Neural cell (in vitro differentiated cells): ENCODE results near the gene PTPRD. TPM values are rescaled to one million over a fixed set of nuclear protein-coding genes. Genes with fewer than 3 reads are reported as not detected.
"Not testable (repeated sequence)": the region's sequence is repeated elsewhere in the genome, so short reads cannot be mapped to it uniquely, and the experiment has no call there.

Experiments
- H2AFZ ChIP-seq: fragments of 200-600, 300-800 bp; sonication (generic), shearing (Covaris generic); 2 replicates; pipeline ENCODE4 v1.6.0; 2014; ENCODE audit warnings: low read depth, mild to moderate bottlenecking, antibody characterized with exemption, low read length, moderate library complexity
- H3F3A ChIP-seq: fragments of 200-600 bp; shearing (Covaris generic); 2 replicates; pipeline ENCODE4 v1.6.1; 2016; ENCODE audit warnings: mild to moderate bottlenecking, moderate library complexity, mixed read lengths, antibody characterized with exemption, low read length; ENCODE audit not compliant: insufficient read depth, poor library complexity, severe bottlenecking
- H3K27ac ChIP-seq: fragments of 200-600, 300-800 bp; sonication (generic), shearing (Covaris generic); 2 replicates; pipeline ENCODE4 v1.5.1; 2014; ENCODE audit warnings: mild to moderate bottlenecking, low read length, moderate library complexity
- H3K27me3 ChIP-seq: fragments of 300-800, 200-600 bp; sonication (generic), shearing (Covaris generic); 2 replicates; pipeline ENCODE4 v1.6.0; 2014; ENCODE audit warnings: mild to moderate bottlenecking, low read depth, low read length, moderate library complexity; ENCODE audit not compliant: insufficient read depth
- H3K36me3 ChIP-seq: fragments of 300-800, 200-600 bp; sonication (generic), shearing (Covaris generic); 2 replicates; pipeline ENCODE4 v1.5.1; 2014; ENCODE audit warnings: mild to moderate bottlenecking, antibody characterized with exemption, low read length, moderate library complexity; ENCODE audit not compliant: insufficient read depth
- H3K4me2 ChIP-seq: fragments of 300-800, 200-600 bp; sonication (generic), shearing (Covaris generic); 2 replicates; pipeline ENCODE4 v1.6.0; 2014; ENCODE audit warnings: mild to moderate bottlenecking, low read length
- H3K4me3 ChIP-seq: fragments of 300-800, 200-600 bp; sonication (generic), shearing (Covaris generic); 2 replicates; pipeline ENCODE4 v1.5.1; 2014; ENCODE audit warnings: mild to moderate bottlenecking, low read length, moderate library complexity
- H3K79me2 ChIP-seq: fragments of 200-600 bp; shearing (Covaris generic); replicated peaks from 2 replicates; pipeline ENCODE4 v1.6.0; 2014; ENCODE audit warnings: mild to moderate bottlenecking, low read length, moderate library complexity; ENCODE audit not compliant: insufficient read depth
- H3K9ac ChIP-seq: fragments of 300-800, 200-600 bp; sonication (generic), shearing (Covaris generic); 2 replicates; pipeline ENCODE4 v1.6.1; 2016; ENCODE audit warnings: mild to moderate bottlenecking, low read length, mixed read lengths
- H3K9me2 ChIP-seq: fragments of 200-600 bp; shearing (Covaris generic); 2 replicates; pipeline ENCODE4 v1.6.1; 2016; ENCODE audit warnings: mild to moderate bottlenecking, low read length, mixed read lengths; ENCODE audit not compliant: insufficient read depth
- H3K9me3 ChIP-seq: fragments of 200-600, 300-800 bp; sonication (generic), shearing (Covaris generic); 2 replicates; pipeline ENCODE4 v1.6.1; 2016; ENCODE audit warnings: mild to moderate bottlenecking, mixed run types, low read length, moderate library complexity, mixed read lengths
- H4K20me1 ChIP-seq: fragments of 200-600 bp; shearing (Covaris generic); 2 replicates; pipeline ENCODE4 v1.6.1; 2016; ENCODE audit warnings: mild to moderate bottlenecking, mixed run types; ENCODE audit not compliant: insufficient read depth
- CTCF ChIP-seq: fragments of 450-650 bp; IDR thresholded peaks from 2 replicates; pipeline ENCODE4 v1.5.1; 2014; ENCODE audit warnings: antibody characterized with exemption, mild to moderate bottlenecking, moderate library complexity; ENCODE audit not compliant: poor library complexity, severe bottlenecking
- EP300 ChIP-seq: fragments of 450-650 bp; conservative IDR thresholded peaks from 2 replicates; pipeline ENCODE4 v1.6.1; 2014; ENCODE audit warnings: antibody characterized with exemption, mild to moderate bottlenecking, moderate library complexity; ENCODE audit not compliant: poor library complexity, severe bottlenecking
- EZH2 ChIP-seq: fragments of 200-600, 300-800 bp; shearing (Covaris generic), sonication (generic); IDR thresholded peaks from 2 replicates; pipeline ENCODE4 v1.6.1; 2014; ENCODE audit warnings: antibody characterized with exemption, low read length, borderline replicate concordance, mild to moderate bottlenecking; ENCODE audit not compliant: insufficient read depth, poor library complexity, severe bottlenecking
- MXI1 ChIP-seq: fragments of 450-650 bp; conservative IDR thresholded peaks from 2 replicates; pipeline ENCODE4 v1.6.1; 2014; ENCODE audit warnings: antibody characterized with exemption, mild to moderate bottlenecking; ENCODE audit not compliant: poor library complexity, severe bottlenecking
- POLR2AphosphoS5 ChIP-seq: IDR thresholded peaks from 2 replicates; pipeline ENCODE4 v1.6.1; 2012
- RAD21 ChIP-seq: fragments of 450-650 bp; conservative IDR thresholded peaks from 2 replicates; pipeline ENCODE4 v1.6.1; 2014; ENCODE audit warnings: antibody characterized with exemption, mild to moderate bottlenecking, moderate library complexity
- SMC3 ChIP-seq: fragments of 450-650 bp; conservative IDR thresholded peaks from 2 replicates; pipeline ENCODE4 v1.6.1; 2014; ENCODE audit warnings: antibody characterized with exemption, mild to moderate bottlenecking, moderate library complexity; ENCODE audit not compliant: poor library complexity
- TAF1 ChIP-seq: IDR thresholded peaks from 2 replicates; pipeline ENCODE4 v1.6.1; 2012; ENCODE audit warnings: low read depth
- polyA plus RNA-seq: library from polyadenylated mRNA; depleted of rRNA; stranded (reverse); fragments of >200 nt; gene quantifications from 2 replicates; pipeline ENCODE4 v1.2.3, GENCODE V29; 2014
- TF ChIP-seq, protein P1 (sequence below): IDR thresholded peaks from 2 replicates; pipeline ENCODE4 v1.6.1; 2012; ENCODE audit warnings: borderline replicate concordance

PTPRD gene
- polyA plus RNA-seq, 1 donor from 2014 or later: 143 TPM

DNA sequence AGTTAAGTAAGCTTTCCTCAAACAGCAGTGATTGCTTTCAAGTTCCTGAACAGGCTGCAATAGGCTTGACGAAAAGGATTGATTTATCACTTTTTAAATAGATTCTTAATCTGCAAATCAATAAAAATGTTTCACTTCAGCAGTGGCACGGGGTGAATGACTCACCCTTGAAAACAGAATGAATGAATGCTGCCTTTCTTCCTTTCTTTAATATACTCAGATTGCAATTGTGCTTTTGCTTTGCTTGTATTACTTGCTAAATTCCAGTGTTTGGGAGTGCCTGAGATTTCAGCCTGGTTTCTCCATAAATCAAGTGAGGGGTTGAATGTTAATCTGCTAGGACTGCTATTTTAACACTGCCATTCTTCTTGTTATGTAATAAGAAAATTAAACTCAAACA, 1293.8 kb downstream of the PTPRD start:
- Histone ChIP-seq H3K27ac (no peak overlapping the region), H3K36me3 (no peaks in the 10 kb centered on the region), H3K4me3 (no peak overlapping the region), H3K9ac (no peak overlapping the region), H3K27me3 (no peaks in the 10 kb centered on the region), H3K9me3 (no peaks in the 10 kb centered on the region), H3K4me2 (no peak overlapping the region), H2AFZ (no peak overlapping the region), H3K79me2 (no peaks in the 10 kb centered on the region), H4K20me1 (no peaks in the 10 kb centered on the region), H3K9me2 (no peaks in the 10 kb centered on the region), H3F3A (no peaks in the 10 kb centered on the region)
- TF ChIP-seq RAD21 (no peak), MXI1 (no peak), TAF1 (no peak), EZH2 (no peak), SMC3 (no peak), CTCF (no peak), POLR2AphosphoS5 (no peak), EP300 (no peak)
- TF ChIP-seq, protein P1, sequence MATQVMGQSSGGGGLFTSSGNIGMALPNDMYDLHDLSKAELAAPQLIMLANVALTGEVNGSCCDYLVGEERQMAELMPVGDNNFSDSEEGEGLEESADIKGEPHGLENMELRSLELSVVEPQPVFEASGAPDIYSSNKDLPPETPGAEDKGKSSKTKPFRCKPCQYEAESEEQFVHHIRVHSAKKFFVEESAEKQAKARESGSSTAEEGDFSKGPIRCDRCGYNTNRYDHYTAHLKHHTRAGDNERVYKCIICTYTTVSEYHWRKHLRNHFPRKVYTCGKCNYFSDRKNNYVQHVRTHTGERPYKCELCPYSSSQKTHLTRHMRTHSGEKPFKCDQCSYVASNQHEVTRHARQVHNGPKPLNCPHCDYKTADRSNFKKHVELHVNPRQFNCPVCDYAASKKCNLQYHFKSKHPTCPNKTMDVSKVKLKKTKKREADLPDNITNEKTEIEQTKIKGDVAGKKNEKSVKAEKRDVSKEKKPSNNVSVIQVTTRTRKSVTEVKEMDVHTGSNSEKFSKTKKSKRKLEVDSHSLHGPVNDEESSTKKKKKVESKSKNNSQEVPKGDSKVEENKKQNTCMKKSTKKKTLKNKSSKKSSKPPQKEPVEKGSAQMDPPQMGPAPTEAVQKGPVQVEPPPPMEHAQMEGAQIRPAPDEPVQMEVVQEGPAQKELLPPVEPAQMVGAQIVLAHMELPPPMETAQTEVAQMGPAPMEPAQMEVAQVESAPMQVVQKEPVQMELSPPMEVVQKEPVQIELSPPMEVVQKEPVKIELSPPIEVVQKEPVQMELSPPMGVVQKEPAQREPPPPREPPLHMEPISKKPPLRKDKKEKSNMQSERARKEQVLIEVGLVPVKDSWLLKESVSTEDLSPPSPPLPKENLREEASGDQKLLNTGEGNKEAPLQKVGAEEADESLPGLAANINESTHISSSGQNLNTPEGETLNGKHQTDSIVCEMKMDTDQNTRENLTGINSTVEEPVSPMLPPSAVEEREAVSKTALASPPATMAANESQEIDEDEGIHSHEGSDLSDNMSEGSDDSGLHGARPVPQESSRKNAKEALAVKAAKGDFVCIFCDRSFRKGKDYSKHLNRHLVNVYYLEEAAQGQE: no peak

DNA sequence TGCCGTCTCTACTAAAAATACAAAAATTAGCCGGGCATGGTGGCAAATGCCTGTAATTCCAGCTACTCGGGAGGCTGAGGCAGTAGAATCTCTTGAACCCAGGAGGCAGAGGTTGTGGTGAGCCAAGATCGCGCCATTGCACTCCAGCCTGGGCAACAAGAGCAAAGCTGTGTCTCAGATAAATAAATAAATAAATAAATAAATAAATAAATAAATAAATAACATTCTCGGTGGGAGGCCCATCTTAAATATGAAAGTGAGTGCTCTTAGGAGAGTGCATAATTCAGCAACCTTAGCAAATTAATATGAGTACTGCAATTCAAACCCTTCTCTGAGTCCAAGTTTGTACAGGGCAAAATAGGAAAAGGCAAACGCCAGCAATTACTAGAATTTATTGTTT, 1302.1 kb downstream of the PTPRD start:
- H3F3A ChIP-seq, H3K4me2 ChIP-seq, H3K79me2 ChIP-seq, H3K9ac ChIP-seq, H2AFZ ChIP-seq, H3K4me3 ChIP-seq, H3K9me2 ChIP-seq, H3K27me3 ChIP-seq, H4K20me1 ChIP-seq, H3K36me3 ChIP-seq, H3K27ac ChIP-seq, H3K9me3 ChIP-seq: not testable (repeated sequence)

- Histone ChIP-seq H3K27me3 (no peaks in the 10 kb centered on the region), H3K9me3 (no peaks in the 10 kb centered on the region), H2AFZ (no peak overlapping the region), H3K4me2 (no peak overlapping the region), H3K27ac (no peak overlapping the region), H3K79me2 (no peaks in the 10 kb centered on the region), H3K9ac (no peak overlapping the region), H3K4me3 (no peak overlapping the region), H3K36me3 (no peaks in the 10 kb centered on the region), H4K20me1 (no peaks in the 10 kb centered on the region), H3K9me2 (no peaks in the 10 kb centered on the region), H3F3A (no peaks in the 10 kb centered on the region)
- TF ChIP-seq, protein P1: no peak
- TF ChIP-seq EP300: no peak
- TF ChIP-seq RAD21: no peak
Measured at GRCh38 chr9:9305600-9305999, 1307.2 kb downstream of the PTPRD start.
